Uterus (tissue), 4 donors: ENCODE data around the gene ARCN1. TPM values are rescaled to one million over a fixed set of nuclear protein-coding genes. Genes with fewer than 3 reads are reported as not detected.
A peak's percentile ranks its signal among the peaks of the same experiment; 100 is the strongest.
"Not testable (repeated sequence)": the region's sequence is repeated elsewhere in the genome, so short reads cannot be mapped to it uniquely, and the experiment has no call there.

ENCODE experiments used
- DNase-seq, 2 donors: peaks; one replicate each; pipeline ENCODE4 v3.0.0-alpha.2; 2019 to 2020
- H3K27ac ChIP-seq, 2 donors: fragments of 200-600 bp; sonication (generic); 1 replicate in 1 of 2; 2 replicates in 1 of 2; pipeline ENCODE4 v1.5.1; 2016 to 2018
- H3K27me3 ChIP-seq, 2 donors: fragments of 200-600 bp; sonication (generic); one replicate each; pipeline ENCODE4 v1.5.1; 2018 to 2019; ENCODE audit warnings: control low read depth in 1 of 2
- H3K36me3 ChIP-seq, 2 donors: fragments of 200-600 bp; sonication (generic); one replicate each; pipeline ENCODE4 v1.5.1; 2019; ENCODE audit warnings: control low read depth in 1 of 2
- H3K4me1 ChIP-seq, 2 donors: fragments of 200-600 bp; sonication (generic); one replicate each; pipeline ENCODE4 v1.5.1; 2018 to 2019; ENCODE audit warnings: control low read depth in 1 of 2
- H3K4me3 ChIP-seq, 2 donors: fragments of 200-600 bp; sonication (generic); 1 replicate in 1 of 2; 2 replicates in 1 of 2; pipeline ENCODE4 v1.5.1; 2018 to 2019; ENCODE audit warnings: mild to moderate bottlenecking in 1 of 2
- H3K9me3 ChIP-seq, 2 donors: fragments of 200-600 bp; sonication (generic); one replicate each; pipeline ENCODE4 v1.5.1; 2019; ENCODE audit warnings: control low read depth in 1 of 2
- POLR2A ChIP-seq, 2 donors: fragments of 450-650 bp; IDR thresholded peaks; one replicate each; pipeline ENCODE4 v1.6.1; 2016; ENCODE audit warnings: antibody characterized with exemption in 2 of 2, mild to moderate bottlenecking in 1 of 2, moderate library complexity in 1 of 2
- intact Hi-C: fragments of 100-400 bp; cut with DNase I; formaldehyde crosslinking; loops from one replicate; pipeline ENCODE4 v1.15.1; 2023; ENCODE audit warnings: low total_unique reads
- total RNA-seq, 4 donors: library from RNA; depleted of rRNA in 3 of 4; stranded (reverse); fragments of >200 nt in 3 of 4; gene quantifications; one replicate each; pipeline versions ENCODE4 v1.1.0 to v1.2.4, GENCODE V29; 2014 to 2023
- TF ChIP-seq, protein P1 (sequence below), 4 experiments: fragments of 200-600 bp in 2 of 4; fragments of 450-650 bp in 2 of 4; sonication (generic) in 2 of 4; IDR thresholded peaks; one replicate each; pipeline ENCODE4 v1.5.1; 2016 to 2019; ENCODE audit warnings: antibody characterized with exemption in 4 of 4, mild to moderate bottlenecking in 2 of 4, moderate library complexity in 1 of 4
- donor health status: DM: yes; HTN: yes; CAD: no.

ARCN1 gene
- total RNA-seq, 4 donors from 2014 or later, result 55.3 to 154 (median 112) TPM

DNA sequence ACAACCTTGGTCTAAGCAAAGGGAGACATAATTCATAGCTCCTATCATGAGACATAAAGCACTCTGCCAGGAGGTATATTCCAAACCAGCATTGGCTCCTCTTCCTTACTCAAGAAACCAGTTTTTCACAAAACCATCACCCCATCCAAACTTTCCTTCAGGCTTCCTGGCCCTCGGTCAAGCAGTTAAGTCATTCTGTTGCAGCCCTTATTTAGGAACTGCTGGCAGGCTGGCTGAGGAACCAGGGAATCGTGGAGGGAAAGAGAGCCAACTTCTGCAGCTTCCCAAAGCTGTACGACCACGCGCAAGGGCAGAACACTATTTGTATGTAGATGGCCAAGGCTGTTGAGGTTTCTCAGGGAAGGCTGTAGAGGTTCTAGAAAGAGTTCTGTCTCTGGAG is 7.2 kb upstream of the ARCN1 start:
- H3K4me3 ChIP-seq, result peak overlapping the region; percentile 61 to 64
- TF ChIP-seq, protein P1, sequence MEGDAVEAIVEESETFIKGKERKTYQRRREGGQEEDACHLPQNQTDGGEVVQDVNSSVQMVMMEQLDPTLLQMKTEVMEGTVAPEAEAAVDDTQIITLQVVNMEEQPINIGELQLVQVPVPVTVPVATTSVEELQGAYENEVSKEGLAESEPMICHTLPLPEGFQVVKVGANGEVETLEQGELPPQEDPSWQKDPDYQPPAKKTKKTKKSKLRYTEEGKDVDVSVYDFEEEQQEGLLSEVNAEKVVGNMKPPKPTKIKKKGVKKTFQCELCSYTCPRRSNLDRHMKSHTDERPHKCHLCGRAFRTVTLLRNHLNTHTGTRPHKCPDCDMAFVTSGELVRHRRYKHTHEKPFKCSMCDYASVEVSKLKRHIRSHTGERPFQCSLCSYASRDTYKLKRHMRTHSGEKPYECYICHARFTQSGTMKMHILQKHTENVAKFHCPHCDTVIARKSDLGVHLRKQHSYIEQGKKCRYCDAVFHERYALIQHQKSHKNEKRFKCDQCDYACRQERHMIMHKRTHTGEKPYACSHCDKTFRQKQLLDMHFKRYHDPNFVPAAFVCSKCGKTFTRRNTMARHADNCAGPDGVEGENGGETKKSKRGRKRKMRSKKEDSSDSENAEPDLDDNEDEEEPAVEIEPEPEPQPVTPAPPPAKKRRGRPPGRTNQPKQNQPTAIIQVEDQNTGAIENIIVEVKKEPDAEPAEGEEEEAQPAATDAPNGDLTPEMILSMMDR (IDR thresholded peaks at IDR 0.05), result no peak
- TF ChIP-seq POLR2A (IDR thresholded peaks at IDR 0.05), result no peak
- DNase-seq, result peak; percentile 58 to 62
- peak overlapping the region; percentile 87 to 91 for H3K27ac ChIP-seq
- H3K4me1 ChIP-seq, result peaks cover 0 to 9% of the 10 kb centered on the region in 2 donors
- no peaks in the 10 kb centered on the region for H3K27me3 ChIP-seq
- intact Hi-C loops, result no loop called here
- H3K9me3 ChIP-seq, result no peaks in the 10 kb centered on the region
- H3K36me3 ChIP-seq, result no peaks in the 10 kb centered on the region

DNA sequence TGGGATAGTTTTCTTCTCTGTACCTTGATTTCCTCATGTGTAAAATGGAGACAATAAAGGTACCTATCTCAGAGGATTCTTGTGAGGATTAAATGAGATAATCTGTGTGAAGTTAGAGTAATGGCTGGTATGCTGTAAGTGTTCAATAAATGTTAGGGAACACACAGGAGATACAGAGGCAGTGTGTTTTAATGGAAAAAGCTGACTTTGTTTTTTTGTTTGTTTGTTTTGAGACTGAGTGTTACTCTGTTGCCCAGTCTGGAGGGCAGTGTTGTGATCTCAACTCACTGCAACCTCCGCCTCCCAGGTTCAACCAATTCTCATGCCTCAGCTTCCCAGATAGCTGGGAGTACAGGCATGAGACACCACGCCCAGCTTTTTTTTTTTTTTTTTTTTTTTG is 2.5 kb upstream of the ARCN1 start:
- Histone ChIP-seq H3K36me3 (no peaks in the 10 kb centered on the region), H3K4me3 (no peak overlapping the region), H3K27me3 (no peaks in the 10 kb centered on the region), H3K27ac (no peak overlapping the region), H3K4me1 (peaks cover 1 to 2% of the 10 kb centered on the region in 2 donors), H3K9me3 (no peaks in the 10 kb centered on the region)
- intact Hi-C loops, result no loop called here
- TF ChIP-seq, protein P1 (IDR thresholded peaks at IDR 0.05), result no peak
- no peak for TF ChIP-seq POLR2A (IDR thresholded peaks at IDR 0.05)
- DNase-seq, result no peak

GRCh38 chr11:118570787-118571186 is 1.4 kb upstream of the ARCN1 start:
- Histone ChIP-seq H3K4me3 (no peak overlapping the region), H3K9me3 (no peaks in the 10 kb centered on the region), H3K27ac (peak overlapping the region in 1 of 2 donors; percentile 96), H3K4me1 (peaks cover 0 to 13% of the 10 kb centered on the region in 2 donors), H3K27me3 (no peaks in the 10 kb centered on the region), H3K36me3 (no peaks in the 10 kb centered on the region)
- DNase-seq, result no peak
- no peak for TF ChIP-seq POLR2A (IDR thresholded peaks at IDR 0.05)
- TF ChIP-seq, protein P1 (IDR thresholded peaks at IDR 0.05), result no peak
- intact Hi-C loops, result no loop called here

GRCh38 chr11:118571701-118572060 is 528 bp upstream of the ARCN1 start:
- peaks cover 0 to 16% of the 10 kb centered on the region in 2 donors for H3K4me1 ChIP-seq
- H3K27me3 ChIP-seq, H3K9me3 ChIP-seq, H3K36me3 ChIP-seq, intact Hi-C loops: not testable (repeated sequence)
- peak; percentile 27 to 39 for DNase-seq
- peak overlapping the region; percentile 71 to 97 for H3K4me3 ChIP-seq
- H3K27ac ChIP-seq, result peak overlapping the region; percentile 95 to 96

DNA sequence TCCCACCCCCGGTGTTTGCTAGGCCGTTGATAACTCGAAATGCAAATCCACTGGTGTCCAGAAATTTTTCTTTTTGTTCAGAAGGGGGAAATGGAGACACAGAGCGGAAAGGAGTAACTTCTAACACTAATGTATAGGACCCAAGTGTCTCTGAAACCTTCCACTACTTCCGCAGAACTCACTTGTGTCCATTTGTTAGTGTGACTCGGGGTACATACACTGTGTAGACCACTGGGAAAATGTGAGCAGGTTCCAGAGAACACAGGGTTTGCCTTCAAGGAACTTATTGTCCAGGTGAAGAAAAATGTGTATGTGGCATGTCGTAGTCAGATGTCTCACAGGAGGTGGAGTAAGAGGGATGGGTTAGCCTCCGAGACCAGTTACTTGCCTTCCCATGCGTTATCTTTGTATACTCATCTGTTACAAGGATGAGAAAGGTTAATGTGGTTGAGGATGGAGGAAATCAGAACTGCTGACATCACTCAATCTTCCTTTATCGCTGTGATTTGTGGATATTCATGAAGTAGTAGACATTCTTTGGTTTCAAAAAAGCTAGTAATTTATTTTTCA is 857 bp downstream of the ARCN1 start:
- H3K27ac ChIP-seq, result peak overlapping the region; percentile 95 to 96
- no peaks in the 10 kb centered on the region for H3K27me3 ChIP-seq
- TF ChIP-seq, protein P1 (IDR thresholded peaks at IDR 0.05), result no peak
- TF ChIP-seq POLR2A (IDR thresholded peaks at IDR 0.05), result no peak
- intact Hi-C loops, result no loop called here
- peak overlapping the region; percentile 71 to 97 for H3K4me3 ChIP-seq
- H3K4me1 ChIP-seq, result peaks cover 0 to 20% of the 10 kb centered on the region in 2 donors
- no peak for DNase-seq
- no peaks in the 10 kb centered on the region for H3K9me3 ChIP-seq
- no peaks in the 10 kb centered on the region for H3K36me3 ChIP-seq

GRCh38 chr11:118574636-118575035 is 2.4 kb downstream of the ARCN1 start:
- Histone ChIP-seq H3K9me3 (no peaks in the 10 kb centered on the region), H3K36me3 (no peaks in the 10 kb centered on the region), H3K4me1 (peaks cover 0 to 20% of the 10 kb centered on the region in 2 donors), H3K27me3 (no peaks in the 10 kb centered on the region), H3K4me3 (peak overlapping the region; percentile 3 to 8), H3K27ac (peak overlapping the region in 1 of 2 donors; percentile 0)
- TF ChIP-seq POLR2A (IDR thresholded peaks at IDR 0.05), result no peak
- TF ChIP-seq, protein P1 (IDR thresholded peaks at IDR 0.05), result no peak
- intact Hi-C loops, result no loop called here
- no peak for DNase-seq

DNA sequence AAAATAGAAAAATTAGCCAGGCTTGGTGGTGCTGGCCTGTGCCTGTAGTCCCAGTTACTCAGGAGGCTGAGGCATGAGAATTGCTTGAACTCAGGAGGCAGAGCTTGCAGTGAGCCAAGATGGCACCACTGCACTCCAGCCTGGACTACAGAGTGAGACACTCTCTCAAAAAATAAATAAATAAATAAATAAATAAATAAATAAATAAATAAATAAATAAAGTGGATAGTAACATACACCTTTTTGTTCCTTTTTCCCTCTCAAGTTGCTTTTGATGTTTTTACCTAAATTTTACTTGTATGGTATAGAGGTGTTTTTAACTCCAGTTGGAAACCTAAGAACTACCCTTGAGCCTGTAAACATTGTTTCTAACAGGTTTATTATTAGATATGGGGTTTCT is 5.8 kb downstream of the ARCN1 start:
- not testable (repeated sequence) for H3K27ac ChIP-seq

More for the DNA sequence above, 5.8 kb downstream of the ARCN1 start:
- H3K9me3 ChIP-seq, DNase-seq, H3K36me3 ChIP-seq, H3K27me3 ChIP-seq, H3K4me3 ChIP-seq, intact Hi-C loops: not testable (repeated sequence)
- peaks cover 0 to 20% of the 10 kb centered on the region in 2 donors for H3K4me1 ChIP-seq
